ENCODE data around the gene JSRP1. TPM values are rescaled to one million over a fixed set of nuclear protein-coding genes. Genes with fewer than 3 reads are reported as not detected.

JSRP1 gene
- total RNA-seq, 1 donor from 2014 or later = 333 TPM

- no peak for DNase-seq (ENCODE audit: low read depth)
Observed at GRCh38 chr19:2268480-2268830, 12.2 kb upstream of the JSRP1 start.

- peak; percentile 66 for DNase-seq (ENCODE audit: low read depth)
Observed at GRCh38 chr19:2266183-2266993, 10.2 kb upstream of the JSRP1 start.

- DNase-seq (ENCODE audit: low read depth) = no peak
Observed at GRCh38 chr19:2261438-2262172, 5.4 kb upstream of the JSRP1 start.

GRCh38 chr19:2260341-2260805 lies 4.2 kb upstream of the JSRP1 start:
- no peak for DNase-seq (ENCODE audit: low read depth)

- no peak for DNase-seq (ENCODE audit: low read depth)
Observed at GRCh38 chr19:2259336-2259735, 3.1 kb upstream of the JSRP1 start.

GRCh38 chr19:2255112-2255845 lies 938 bp downstream of the JSRP1 start:
- peak; percentile 93 for DNase-seq (ENCODE audit: low read depth)

GRCh38 chr19:2254064-2254872 lies 1.9 kb downstream of the JSRP1 start:
- no peak for DNase-seq (ENCODE audit: low read depth)

GRCh38 chr19:2253106-2254063 lies 2.8 kb downstream of the JSRP1 start:
- DNase-seq (ENCODE audit: low read depth) = no peak

- no peak for DNase-seq (ENCODE audit: low read depth)
Observed at GRCh38 chr19:2252797-2253105, 3.5 kb downstream of the JSRP1 start.

- DNase-seq (ENCODE audit: low read depth) = no peak
Observed at GRCh38 chr19:2252055-2252796, 4.0 kb downstream of the JSRP1 start.

- no peak for DNase-seq (ENCODE audit: low read depth)
Observed at GRCh38 chr19:2251106-2252054, 4.8 kb downstream of the JSRP1 start.

GRCh38 chr19:2250766-2251105 lies 5.5 kb downstream of the JSRP1 start:
- DNase-seq (ENCODE audit: low read depth) = no peak

- no peak for DNase-seq (ENCODE audit: low read depth)
Observed at GRCh38 chr19:2249880-2250765, 6.1 kb downstream of the JSRP1 start.

- no peak for DNase-seq (ENCODE audit: low read depth)
Observed at GRCh38 chr19:2249010-2249866, 7.0 kb downstream of the JSRP1 start, which contains the start of gene AMH. Gene AMH (plus strand): TSS chr19:2249323. CDS start chr19:2249333, 10 bp downstream.

- no peak for DNase-seq (ENCODE audit: low read depth)
Observed at GRCh38 chr19:2248136-2249009, 7.8 kb downstream of the JSRP1 start.
